Urinary bladder (tissue), 4 donors: ENCODE measurements around the gene FAHD1. TPM values are rescaled to one million over a fixed set of nuclear protein-coding genes. Genes with fewer than 3 reads are reported as not detected.

Experiments
- DNase-seq: peaks from one replicate; pipeline ENCODE4 v3.0.0-alpha.2; 2015; ENCODE audit errors: extremely low spot score
- H3K27ac ChIP-seq: one replicate; pipeline ENCODE4 v1.5.1; 2013; ENCODE audit warnings: low read depth, mild to moderate bottlenecking, moderate library complexity
- H3K36me3 ChIP-seq: one replicate; pipeline ENCODE4 v1.6.1; 2013; ENCODE audit warnings: mild to moderate bottlenecking, moderate library complexity; ENCODE audit not compliant: insufficient read depth
- H3K4me1 ChIP-seq: one replicate; pipeline ENCODE4 v1.6.1; 2013; ENCODE audit warnings: mild to moderate bottlenecking, moderate library complexity; ENCODE audit not compliant: insufficient read depth
- H3K4me3 ChIP-seq: one replicate; pipeline ENCODE4 v1.5.1; 2013; ENCODE audit warnings: low read depth, low read length
- WGBS: extraction: QIAGEN DNeasy Blood & Tissue Kit; methylation state at CpG from one replicate; pipeline ENCODE4 v1.1.7; 2013; 5-methylcytosine and 5-hydroxymethylcytosine counted together
- polyA plus RNA-seq: library from polyadenylated mRNA; stranded (reverse); fragments of 200-250 nt; gene quantifications from one replicate; pipeline ENCODE4 v1.2.3, GENCODE V29; 2013
- total RNA-seq: library from RNA; depleted of rRNA; stranded (reverse); fragments of >200 nt; gene quantifications from one replicate; pipeline ENCODE4 v1.2.3, GENCODE V29; 2014
- donor health status: healthy with polysubstance abuse.
- donor health status: healthy.

The FAHD1 gene
- total and polyA plus RNA-seq, 2 donors: 34.0 to 35.2 TPM

GRCh38 chr16:1828645-1829410 lies 1.8 kb downstream of the FAHD1 start:
- WGBS: 76% methylated on average over 11 of the region's 11 CpGs
- H3K4me1 ChIP-seq: no peaks in the 10 kb centered on the region
- H3K36me3 ChIP-seq: no peaks in the 10 kb centered on the region
- H3K4me3 ChIP-seq: no peak overlapping the region
- DNase-seq: no peak
- H3K27ac ChIP-seq: no peak overlapping the region

DNA sequence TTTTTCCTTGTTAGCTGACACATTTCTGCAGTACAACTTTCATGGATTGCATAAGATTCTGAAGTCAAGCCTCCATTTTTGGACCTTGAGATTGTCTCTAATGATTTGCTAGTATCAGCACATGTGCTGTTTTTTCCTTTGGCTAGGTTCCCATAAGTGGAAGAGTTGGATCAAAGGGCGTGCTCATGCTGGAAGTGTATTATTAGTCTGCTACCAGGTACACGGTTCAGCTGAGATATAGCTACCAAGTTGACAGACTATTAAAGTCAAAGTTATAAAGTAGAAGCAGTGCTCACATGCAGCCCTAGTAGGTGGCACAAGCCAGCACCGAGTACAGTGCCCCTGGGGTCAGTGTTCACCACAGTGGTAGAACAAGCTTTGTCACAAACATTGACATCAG lies 3.2 kb downstream of the FAHD1 start:
- H3K36me3 ChIP-seq: no peaks in the 10 kb centered on the region
- no peak overlapping the region for H3K4me3 ChIP-seq
- no peaks in the 10 kb centered on the region for H3K4me1 ChIP-seq
- no peak overlapping the region for H3K27ac ChIP-seq
- 71% methylated on average over 3 of the region's 3 CpGs for WGBS
- no peak for DNase-seq

- Histone ChIP-seq H3K4me1 (no peaks in the 10 kb centered on the region), H3K27ac (no peak overlapping the region), H3K36me3 (no peaks in the 10 kb centered on the region), H3K4me3 (no peak overlapping the region)
- DNase-seq: no peak
- 87% methylated on average over 19 of the region's 19 CpGs for WGBS
Observed at GRCh38 chr16:1831186-1832075, 4.4 kb downstream of the FAHD1 start.

- no peak overlapping the region for H3K4me3 ChIP-seq
- no peaks in the 10 kb centered on the region for H3K36me3 ChIP-seq
- no peak overlapping the region for H3K27ac ChIP-seq
- 78% methylated on average over 9 of the region's 9 CpGs for WGBS
- DNase-seq: no peak
- H3K4me1 ChIP-seq: no peaks in the 10 kb centered on the region
Observed at GRCh38 chr16:1832838-1833454, 5.9 kb downstream of the FAHD1 start.

DNA sequence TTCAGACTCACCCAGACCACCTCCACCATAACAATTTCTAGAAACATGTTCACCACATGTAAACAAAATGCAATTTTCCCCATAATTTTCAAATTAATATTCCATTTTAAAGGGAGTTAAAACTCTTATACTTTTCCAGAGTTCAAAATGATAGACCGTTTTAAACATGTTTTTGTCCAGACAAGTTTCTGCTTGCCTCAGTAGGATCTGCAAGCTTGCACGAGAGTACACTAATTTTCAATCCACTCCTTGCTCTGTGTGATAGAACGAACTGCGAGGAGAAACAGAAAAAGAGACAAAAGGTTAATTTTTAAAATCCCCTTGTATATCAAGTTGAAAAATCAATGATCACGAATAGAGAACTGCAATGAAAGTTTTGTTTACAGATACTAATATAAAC lies 7.1 kb downstream of the FAHD1 start:
- Histone ChIP-seq H3K4me3 (no peak overlapping the region), H3K27ac (no peak overlapping the region), H3K4me1 (no peaks in the 10 kb centered on the region), H3K36me3 (no peaks in the 10 kb centered on the region)
- 56% methylated on average over 5 of the region's 5 CpGs for WGBS
- no peak for DNase-seq

- DNase-seq: no peak
- H3K4me3 ChIP-seq: no peak overlapping the region
- WGBS: 49% methylated on average over 9 of the region's 9 CpGs
Observed at GRCh38 chr16:1839554-1839953, 12.5 kb downstream of the FAHD1 start.

GRCh38 chr16:1845985-1846384 lies 19.0 kb downstream of the FAHD1 start:
- no peak for DNase-seq
- H3K27ac ChIP-seq: no peak overlapping the region
- 41% methylated on average over 4 of the region's 4 CpGs for WGBS
- no peaks in the 10 kb centered on the region for H3K36me3 ChIP-seq
- H3K4me3 ChIP-seq: no peak overlapping the region
- H3K4me1 ChIP-seq: no peaks in the 10 kb centered on the region

More at GRCh38 chr16:1839554-1839953, 12.5 kb downstream of the FAHD1 start:
- Histone ChIP-seq H3K27ac (no peak overlapping the region), H3K36me3 (no peaks in the 10 kb centered on the region), H3K4me1 (no peaks in the 10 kb centered on the region)

DNA sequence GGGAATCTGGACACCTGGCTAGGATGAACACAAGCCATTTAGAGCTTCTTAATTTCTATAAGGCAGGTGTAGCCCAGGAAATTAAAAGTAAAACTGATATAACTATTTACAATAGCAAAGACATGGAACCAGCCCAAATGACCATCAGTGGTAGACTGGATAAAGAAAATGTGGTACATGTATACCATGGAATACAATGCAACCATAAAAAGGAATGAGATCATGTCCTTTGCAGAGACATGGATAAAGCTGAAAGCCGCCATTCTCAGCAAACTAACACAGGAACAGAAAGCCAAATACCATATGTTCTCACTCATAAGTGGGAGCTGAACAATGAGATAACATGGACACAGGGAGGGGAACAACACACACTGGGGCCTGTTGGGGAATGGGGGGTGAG lies 19.4 kb downstream of the FAHD1 start:
- Histone ChIP-seq H3K4me3 (no peak overlapping the region), H3K4me1 (no peaks in the 10 kb centered on the region), H3K36me3 (no peaks in the 10 kb centered on the region), H3K27ac (no peak overlapping the region)
- 77% methylated on average over 1 of the region's 1 CpG for WGBS
- no peak for DNase-seq

- DNase-seq: no peak
- 78% methylated on average over 7 of the region's 7 CpGs for WGBS
Observed at GRCh38 chr16:1850981-1851380, 24.0 kb downstream of the FAHD1 start.

GRCh38 chr16:1851793-1852192 lies 24.8 kb downstream of the FAHD1 start:
- DNase-seq: no peak
- H3K4me3 ChIP-seq: no peak overlapping the region
- WGBS: 55% methylated on average over 4 of the region's 4 CpGs
- H3K4me1 ChIP-seq: no peaks in the 10 kb centered on the region
- H3K36me3 ChIP-seq: no peaks in the 10 kb centered on the region
- H3K27ac ChIP-seq: no peak overlapping the region

More at GRCh38 chr16:1850981-1851380, 24.0 kb downstream of the FAHD1 start:
- Histone ChIP-seq H3K27ac (no peak overlapping the region), H3K4me3 (no peak overlapping the region), H3K4me1 (no peaks in the 10 kb centered on the region), H3K36me3 (no peaks in the 10 kb centered on the region)

- H3K36me3 ChIP-seq: no peaks in the 10 kb centered on the region
- WGBS: 42% methylated on average over 5 of the region's 5 CpGs
- no peaks in the 10 kb centered on the region for H3K4me1 ChIP-seq
- DNase-seq: no peak
- H3K4me3 ChIP-seq: no peak overlapping the region
- no peak overlapping the region for H3K27ac ChIP-seq
Observed at GRCh38 chr16:1857433-1858097, 30.6 kb downstream of the FAHD1 start.

GRCh38 chr16:1858189-1858865 lies 31.3 kb downstream of the FAHD1 start:
- 13% methylated on average over 8 of the region's 8 CpGs for WGBS
- H3K27ac ChIP-seq: no peak overlapping the region
- DNase-seq: no peak
- H3K36me3 ChIP-seq: no peaks in the 10 kb centered on the region
- H3K4me3 ChIP-seq: no peak overlapping the region
- no peaks in the 10 kb centered on the region for H3K4me1 ChIP-seq

GRCh38 chr16:1859650-1860049 lies 32.6 kb downstream of the FAHD1 start:
- DNase-seq: no peak
- Histone ChIP-seq H3K27ac (no peak overlapping the region), H3K4me1 (no peaks in the 10 kb centered on the region), H3K36me3 (no peaks in the 10 kb centered on the region), H3K4me3 (no peak overlapping the region)
- WGBS: 29% methylated on average over 8 of the region's 8 CpGs
